Panc1 (cell line): ENCODE results near the gene RNF145. TPM values are rescaled to one million over a fixed set of nuclear protein-coding genes. Genes with fewer than 3 reads are reported as not detected.

Source experiments
- ATAC-seq: fragments of 200-7000 bp; cut with Tn5 transposase; 2 replicates; pipeline ENCODE4 v1.9.1; 2020; ENCODE audit warnings: mild to moderate bottlenecking, moderate library complexity
- BruUV-seq: library from RNA; stranded (reverse); fragments of 400-500 nt; replicated peaks from 2 replicates; lab custom pipeline; 2021; lab: Mats Ljungman, UMichigan
- CTCF ChIA-PET: fragments of 300-600 bp; sonication (Branson Sonifier 250); formaldehyde crosslinking; loops from one replicate; lab custom pipeline; 2022; ENCODE audit warnings: antibody characterized with exemption; lab: Charles Lee
- POLR2A ChIA-PET: fragments of 300-600 bp; sonication (Branson Sonifier 250); formaldehyde crosslinking; loops from one replicate; lab custom pipeline; 2022; ENCODE audit warnings: antibody characterized with exemption; lab: Charles Lee
- DNase-seq: peaks from one replicate; pipeline ENCODE4 v3.0.0-alpha.2; 2010; ENCODE audit warnings: low read depth, low spot score
- H3K27ac ChIP-seq: 2 replicates; pipeline ENCODE4 v1.5.1; 2011; ENCODE audit warnings: mild to moderate bottlenecking, low read length, inconsistent platforms
- H3K27me3 ChIP-seq: fragments of 200-500 bp; sonication (Bioruptor generic); 2 replicates; pipeline ENCODE4 v1.6.0; 2014; ENCODE audit warnings: low read length, inconsistent platforms; ENCODE audit not compliant: control insufficient read depth, insufficient read depth
- H3K36me3 ChIP-seq: fragments of 200-500 bp; sonication (Bioruptor generic); 2 replicates; pipeline ENCODE4 v1.5.1; 2014; ENCODE audit warnings: inconsistent platforms, mild to moderate bottlenecking, low read length, moderate library complexity; ENCODE audit not compliant: control insufficient read depth, insufficient read depth
- H3K4me1 ChIP-seq: 2 replicates; pipeline ENCODE4 v1.5.1; 2011; ENCODE audit warnings: inconsistent platforms, mild to moderate bottlenecking, low read length, moderate library complexity; ENCODE audit not compliant: control insufficient read depth, insufficient read depth
- H3K4me3 ChIP-seq, 2 experiments: 2 replicates each; pipeline ENCODE4 v1.5.1; 2011 to 2012; ENCODE audit warnings: low read depth in 2 of 2, low read length in 2 of 2, mild to moderate bottlenecking in 2 of 2, inconsistent platforms in 1 of 2, moderate library complexity in 1 of 2
- H3K9me3 ChIP-seq: fragments of 200-500 bp; sonication (Bioruptor generic); 2 replicates; pipeline ENCODE4 v1.5.1; 2014; ENCODE audit warnings: low read depth, mild to moderate bottlenecking, inconsistent platforms, low read length, moderate library complexity; ENCODE audit not compliant: control insufficient read depth, insufficient read depth
- CTCF ChIP-seq: fragments of 450-650 bp; IDR thresholded peaks from 2 replicates; pipeline ENCODE4 v1.5.1; 2017; ENCODE audit warnings: mild to moderate bottlenecking
- POLR2AphosphoS5 ChIP-seq: IDR thresholded peaks from 2 replicates; pipeline ENCODE4 v1.6.1; 2012; ENCODE audit warnings: mild to moderate bottlenecking, low read depth, low read length, moderate library complexity
- REST ChIP-seq, 2 experiments: IDR thresholded peaks; 2 replicates each; pipeline ENCODE4 v1.6.1; 2011 to 2012; ENCODE audit warnings: low read depth in 2 of 2, control low read depth in 1 of 2, low read length in 1 of 2, mild to moderate bottlenecking in 1 of 2, moderate library complexity in 1 of 2; ENCODE audit not compliant: insufficient read depth in 1 of 2
- SIN3A ChIP-seq: IDR thresholded peaks from 2 replicates; pipeline ENCODE4 v1.6.1; 2012; ENCODE audit warnings: low read depth, mild to moderate bottlenecking, low read length, moderate library complexity, borderline replicate concordance; ENCODE audit not compliant: insufficient read depth
- TCF7L2 ChIP-seq: IDR thresholded peaks from 2 replicates; pipeline ENCODE4 v1.6.1; 2011; ENCODE audit warnings: mild to moderate bottlenecking, low read depth, low read length, inconsistent platforms
- in situ Hi-C: cut with HindIII; loops from 2 replicates; pipeline ENCODE4 v1.10.0; 2016; ENCODE audit warnings: low sequenced_read_pairs, low pct_unique_long_range_greater_than_20kb
- intact Hi-C: fragments of 100-400 bp; cut with micrococcal nuclease; formaldehyde crosslinking; loops from one replicate; pipeline ENCODE4 v1.10.0; 2022; ENCODE audit not compliant: unreplicated experiment
- total RNA-seq: library from RNA; stranded (reverse); gene quantifications from one replicate; pipeline ENCODE4 v1.2.1, GENCODE V29; 2021; ENCODE audit not compliant: unreplicated experiment

RNF145 gene
- total RNA-seq, 1 experiment from 2014 or later: 81.8 TPM

- in situ Hi-C loops (no loop called here), intact Hi-C loops (no loop called here)
- ChIA-PET CTCF (interaction anchor here (0.7 kb wide), 1 partner anchor 39 kb away, joined by 4 read pairs; no protein-coding TSS in a partner anchor), POLR2A (interaction anchor here (0.6 kb wide), 1 partner anchor 793 kb away, joined by 7 read pairs; no protein-coding TSS in a partner anchor)
- ATAC-seq (no peak), DNase-seq (no peak)
- H3K27me3 ChIP-seq: no peaks in the 10 kb centered on the region
- peaks cover 16% of the 10 kb centered on the region for H3K36me3 ChIP-seq
- H3K4me3 ChIP-seq: no peak overlapping the region
- no peak for TF ChIP-seq TCF7L2
- TF ChIP-seq SIN3A: no peak
- TF ChIP-seq POLR2AphosphoS5: no peak
- TF ChIP-seq CTCF: no peak
- TF ChIP-seq REST (IDR thresholded peaks at IDR 0.05; ENCODE audit: insufficient read depth in 1 of 2, low read depth in 2 of 2, low read length in 1 of 2): no peak
- no peaks in the 10 kb centered on the region for H3K9me3 ChIP-seq
- no TSS peak for BruUV-seq
- no peak overlapping the region for H3K27ac ChIP-seq
- peaks cover 9% of the 10 kb centered on the region for H3K4me1 ChIP-seq
Measured at GRCh38 chr5:159181152-159181551, 28.2 kb downstream of the RNF145 start.

- DNase-seq (no peak), ATAC-seq (peak; percentile 60)
- ChIA-PET CTCF (no interaction called here), POLR2A (no interaction called here)
- Histone ChIP-seq H3K4me3 (no peak overlapping the region), H3K27ac (peak overlapping the region; percentile 51), H3K27me3 (no peaks in the 10 kb centered on the region), H3K4me1 (peaks cover 11% of the 10 kb centered on the region), H3K36me3 (peaks cover 13% of the 10 kb centered on the region), H3K9me3 (no peaks in the 10 kb centered on the region)
- intact Hi-C loops (no loop called here), in situ Hi-C loops (no loop called here)
- no TSS peak for BruUV-seq
- TF ChIP-seq REST (IDR thresholded peaks at IDR 0.05; ENCODE audit: insufficient read depth in 1 of 2, low read depth in 2 of 2, low read length in 1 of 2): no peak
- TF ChIP-seq TCF7L2: no peak
- TF ChIP-seq POLR2AphosphoS5: no peak
Measured at GRCh38 chr5:159179529-159180305, 29.6 kb downstream of the RNF145 start.
